Liver (tissue), 3 donors: ENCODE data around the gene APOBEC3C.
"Not testable (repeated sequence)": the region's sequence is repeated elsewhere in the genome, so short reads cannot be mapped to it uniquely, and the experiment has no call there.

Source experiments
- CTCF ChIP-seq: fragments of 150-350 bp; IDR thresholded peaks from 2 replicates; pipeline ENCODE4 v1.5.1; 2017; ENCODE audit warnings: improper control_type of control experiment, low read depth, low read length; ENCODE audit not compliant: missing input control
- JUND ChIP-seq, 2 donors: IDR thresholded peaks; 2 replicates each; pipeline ENCODE4 v1.6.1; 2016; ENCODE audit warnings: antibody characterized with exemption in 2 of 2
- MAX ChIP-seq: IDR thresholded peaks from 2 replicates; pipeline ENCODE4 v1.6.1; 2016; ENCODE audit warnings: antibody characterized with exemption
- RAD21 ChIP-seq, 2 donors: IDR thresholded peaks; 2 replicates each; pipeline ENCODE4 v1.6.1; 2016; ENCODE audit warnings: antibody characterized with exemption in 2 of 2, mild to moderate bottlenecking in 2 of 2
- SP1 ChIP-seq: IDR thresholded peaks from 2 replicates; pipeline ENCODE4 v1.6.1; 2018; ENCODE audit warnings: antibody characterized with exemption, mild to moderate bottlenecking
- TAF1 ChIP-seq: conservative IDR thresholded peaks from 2 replicates; pipeline ENCODE4 v1.6.1; 2016; ENCODE audit warnings: antibody characterized with exemption, mild to moderate bottlenecking
- ZBTB33 ChIP-seq: IDR thresholded peaks from 2 replicates; pipeline ENCODE4 v1.6.1; 2016; ENCODE audit warnings: antibody characterized with exemption
- donor health status: healthy.
- donor health status: healthy.

- TF ChIP-seq ZBTB33; CTCF; MAX; TAF1; RAD21 (IDR thresholded peaks at IDR 0.05); SP1: not testable (repeated sequence)
- peak; percentile 39 to 90 for TF ChIP-seq JUND (IDR thresholded peaks at IDR 0.05)
Measured at GRCh38 chr22:38984784-38985757, 29.0 kb upstream of the APOBEC3C start.
